Pulmonary artery endothelial cell (primary cell): ENCODE results near the gene CTPS2. TPM values are rescaled to one million over a fixed set of nuclear protein-coding genes. Genes with fewer than 3 reads are reported as not detected.
"Not testable (repeated sequence)": the region's sequence is repeated elsewhere in the genome, so short reads cannot be mapped to it uniquely, and the experiment has no call there.

Experiments used
- DNase-seq: peaks from one replicate; pipeline ENCODE4 v3.0.0-alpha.2; 2011; ENCODE audit warnings: low read depth, low spot score
- total RNA-seq: library from RNA; depleted of rRNA; stranded (reverse); fragments of >200 nt; gene quantifications from 2 replicates; pipeline ENCODE4 v1.2.3, GENCODE V29; 2014

CTPS2 gene
- total RNA-seq, 1 donor from 2014 or later: 14.4 TPM

GRCh38 chrX:16654093-16654492 is 58.4 kb downstream of the CTPS2 start:
- DNase-seq: no peak

- no peak for DNase-seq
These were observed 59.0 kb downstream of the CTPS2 start for GRCh38 chrX:16653424-16653823.

DNA sequence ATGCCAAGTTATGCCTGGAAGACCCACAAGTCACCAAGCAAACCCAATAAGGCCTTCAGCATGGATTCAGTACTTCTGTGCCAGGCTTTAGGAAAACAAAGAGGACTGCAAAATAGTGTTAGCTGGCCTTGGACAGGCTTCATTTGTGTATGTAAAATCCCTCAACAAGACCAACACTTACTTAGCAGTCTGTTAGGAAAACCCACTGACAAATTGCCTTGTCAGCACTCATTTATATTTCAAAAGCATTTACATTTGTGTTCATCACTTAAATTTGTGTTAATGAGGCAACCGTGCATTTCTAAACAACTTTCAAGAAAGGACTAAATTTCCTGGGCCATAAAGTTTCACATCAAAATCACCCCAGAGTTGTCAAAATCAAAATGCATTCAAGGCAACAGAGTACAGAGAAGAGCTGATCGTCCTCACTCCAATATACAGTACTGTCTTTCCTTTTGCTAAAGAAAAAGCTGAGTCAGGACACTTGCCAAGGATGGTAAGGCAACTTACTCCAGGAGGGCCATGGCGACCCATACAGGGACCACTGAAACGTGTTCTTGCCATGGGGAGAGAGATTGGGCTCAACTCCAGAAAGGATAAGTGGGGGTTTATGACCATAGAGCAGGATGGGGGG is 61.0 kb downstream of the CTPS2 start:
- no peak for DNase-seq

GRCh38 chrX:16649858-16650257 is 62.6 kb downstream of the CTPS2 start, which contains the start of gene S100G:
TSS of gene S100G (plus strand) at chrX:16650158. CDS start at chrX:16651007, 849 bp downstream.
- DNase-seq: no peak

- DNase-seq: no peak
These were observed 65.9 kb downstream of the CTPS2 start for GRCh38 chrX:16646366-16647138.

DNA sequence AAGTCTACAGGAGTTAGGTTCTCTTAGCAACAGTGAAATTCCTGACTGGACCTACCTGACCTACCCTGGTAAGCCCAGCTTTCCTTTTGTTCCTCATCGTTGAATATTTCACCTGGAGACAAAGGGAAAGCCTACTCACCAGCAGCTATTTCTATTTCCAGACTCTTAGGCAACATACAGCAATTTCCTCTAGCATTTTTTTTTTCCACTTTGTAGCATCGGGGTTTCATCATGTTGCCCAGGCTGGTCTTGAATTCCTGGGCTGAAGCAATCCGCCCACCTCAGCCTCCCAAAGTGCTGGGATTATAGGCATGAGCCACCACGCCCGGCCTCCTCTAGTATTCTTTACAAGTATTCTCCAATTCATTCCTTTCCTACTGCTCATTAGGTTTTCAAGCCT is 69.3 kb downstream of the CTPS2 start:
- DNase-seq: no peak

DNA sequence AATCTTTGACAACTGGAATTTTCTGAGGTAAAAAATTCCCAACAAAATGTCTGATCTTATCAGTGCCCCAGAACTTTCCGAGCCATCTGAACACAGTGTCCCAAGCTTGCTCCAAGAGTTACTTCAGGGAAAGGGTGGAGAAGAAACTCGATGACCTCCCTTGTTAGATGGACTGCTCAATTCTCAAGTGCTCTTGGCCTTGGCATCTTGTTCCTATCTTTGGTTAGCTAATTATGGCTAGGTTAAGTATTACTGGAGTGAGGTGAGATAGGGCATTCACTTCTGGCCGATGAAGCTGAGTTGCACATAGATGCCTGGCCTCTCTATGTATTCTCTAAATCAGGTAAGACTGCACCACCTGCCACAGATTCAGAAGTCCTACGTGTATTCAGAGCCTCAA is 71.6 kb downstream of the CTPS2 start:
- no peak for DNase-seq

DNA sequence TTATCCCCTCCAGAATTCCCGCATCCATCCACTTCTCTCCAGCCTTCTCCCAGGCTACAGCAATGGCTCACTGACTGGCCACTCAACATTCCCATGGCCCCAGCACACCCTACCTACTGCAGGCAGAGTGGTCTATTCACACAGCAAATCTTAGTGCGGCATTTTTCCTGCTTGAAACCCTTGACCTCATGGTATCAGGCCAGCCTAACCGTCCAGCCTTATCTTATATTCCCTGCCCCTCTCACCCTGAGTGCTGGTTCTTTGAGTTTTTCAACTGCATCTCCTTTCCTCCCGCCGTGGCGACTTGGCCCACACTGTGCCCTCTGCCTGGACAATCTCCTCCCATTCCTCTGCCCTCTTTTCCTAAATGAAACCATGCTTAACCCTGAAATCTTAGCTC is 72.5 kb downstream of the CTPS2 start:
- DNase-seq: no peak

GRCh38 chrX:16638533-16638932 is 73.9 kb downstream of the CTPS2 start:
- DNase-seq: no peak

DNA sequence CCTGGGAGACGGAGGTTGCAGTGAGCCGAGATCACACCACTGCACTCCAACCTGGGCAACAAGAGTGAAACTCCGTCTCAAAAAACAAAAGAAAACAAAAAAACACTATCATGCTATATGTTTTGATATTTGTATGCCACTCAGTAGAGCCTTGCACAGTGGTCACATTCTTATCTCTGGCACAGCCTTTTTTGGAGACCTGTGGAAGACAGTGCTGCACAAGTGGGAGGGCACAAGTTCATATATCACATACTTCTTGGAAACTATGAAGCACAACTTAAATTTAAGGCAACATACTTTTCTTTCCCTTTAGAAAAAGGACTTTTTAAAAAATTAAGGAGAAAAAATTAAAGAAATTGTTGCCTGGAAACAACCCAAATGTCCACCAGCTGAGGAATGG is 76.9 kb downstream of the CTPS2 start:
- no peak for DNase-seq

- no peak for DNase-seq
These were observed 77.4 kb downstream of the CTPS2 start for GRCh38 chrX:16635040-16635439.

DNA sequence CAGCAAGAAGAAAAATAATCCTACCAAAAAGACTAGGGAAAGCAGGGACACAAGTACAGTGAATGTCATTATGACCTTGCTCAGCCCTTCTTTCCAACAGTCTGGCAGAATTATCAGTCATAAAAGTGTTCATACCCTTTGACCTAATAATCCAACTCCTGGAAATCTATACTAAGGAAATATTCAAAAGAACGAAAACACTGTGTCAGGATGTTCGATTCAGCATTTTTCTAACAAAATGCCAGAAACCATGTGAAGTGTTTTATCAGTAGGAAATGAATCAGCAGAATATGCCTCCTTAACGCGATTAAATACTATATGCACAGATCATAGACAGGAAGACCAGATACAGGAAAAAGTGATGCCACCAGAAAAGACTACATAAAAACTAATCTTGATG is 78.7 kb downstream of the CTPS2 start:
- DNase-seq: peak; percentile 32

DNA sequence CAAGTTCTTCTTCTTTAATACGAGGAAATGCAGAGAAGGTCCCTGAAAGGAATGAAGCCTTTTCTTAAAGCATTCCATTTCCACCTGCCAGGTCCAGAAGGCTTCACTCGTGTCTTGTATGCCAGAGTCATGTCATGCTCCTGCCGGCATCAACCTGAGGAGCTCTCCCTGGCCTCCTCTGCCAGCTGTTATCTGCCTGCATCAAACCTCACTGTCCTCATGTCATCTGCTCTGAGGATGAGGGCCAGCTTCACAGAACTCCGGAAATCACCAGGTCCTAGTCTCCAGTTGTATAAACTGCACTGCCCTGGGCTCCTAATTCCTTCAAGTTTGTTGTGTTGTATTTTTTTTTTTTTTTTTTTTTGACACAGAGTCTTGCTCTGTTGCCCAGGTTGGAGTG is 82.6 kb downstream of the CTPS2 start:
- DNase-seq: no peak

- DNase-seq: no peak
These were observed 83.4 kb downstream of the CTPS2 start for GRCh38 chrX:16628946-16629595.

DNA sequence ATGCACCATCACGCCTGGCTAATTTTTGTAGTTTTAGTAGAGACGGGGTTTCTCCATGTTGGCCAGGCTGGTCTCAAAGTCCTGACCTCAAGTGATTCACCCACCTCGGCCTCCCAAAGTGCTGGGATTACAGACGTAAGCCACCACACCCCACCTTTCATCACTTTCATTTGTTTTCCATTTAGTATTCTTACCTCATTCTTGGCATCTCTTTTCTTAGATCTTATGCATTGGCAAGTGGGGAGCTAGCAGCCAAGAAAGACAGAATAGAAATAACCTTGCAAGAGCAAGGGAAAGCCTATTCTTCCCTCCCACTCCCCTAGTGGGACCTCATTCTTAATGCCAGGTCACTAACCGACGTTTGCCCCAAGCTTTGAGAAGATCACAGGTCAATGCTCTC is 84.0 kb downstream of the CTPS2 start:
- not testable (repeated sequence) for DNase-seq

DNA sequence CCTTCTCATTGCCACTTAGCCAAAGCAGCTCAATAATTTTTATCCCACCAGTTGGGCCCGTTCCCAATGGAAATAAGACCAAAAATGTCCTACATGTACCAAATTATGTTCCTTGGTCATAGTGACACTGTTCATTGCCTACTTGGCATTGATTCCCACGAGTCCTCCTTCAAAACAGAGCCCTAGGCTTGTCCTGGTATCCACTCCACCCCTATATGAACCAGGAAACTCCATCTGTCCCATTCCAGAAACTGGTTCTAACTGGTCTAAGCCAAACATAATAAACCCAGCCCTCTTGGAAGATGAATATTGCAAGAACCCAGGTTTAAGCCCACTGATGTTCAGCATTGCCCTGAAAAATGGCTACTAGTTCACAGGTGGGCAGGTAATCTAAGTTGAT is 93.4 kb downstream of the CTPS2 start:
- no peak for DNase-seq

- DNase-seq: no peak
These were observed 94.0 kb downstream of the CTPS2 start for GRCh38 chrX:16618422-16618821.

- no peak for DNase-seq
These were observed 95.1 kb downstream of the CTPS2 start for GRCh38 chrX:16617382-16617781.

GRCh38 chrX:16612257-16612897 is 100.1 kb downstream of the CTPS2 start:
- DNase-seq: no peak

- not testable (repeated sequence) for DNase-seq
These were observed 101.8 kb downstream of the CTPS2 start for GRCh38 chrX:16610654-16611053.

DNA sequence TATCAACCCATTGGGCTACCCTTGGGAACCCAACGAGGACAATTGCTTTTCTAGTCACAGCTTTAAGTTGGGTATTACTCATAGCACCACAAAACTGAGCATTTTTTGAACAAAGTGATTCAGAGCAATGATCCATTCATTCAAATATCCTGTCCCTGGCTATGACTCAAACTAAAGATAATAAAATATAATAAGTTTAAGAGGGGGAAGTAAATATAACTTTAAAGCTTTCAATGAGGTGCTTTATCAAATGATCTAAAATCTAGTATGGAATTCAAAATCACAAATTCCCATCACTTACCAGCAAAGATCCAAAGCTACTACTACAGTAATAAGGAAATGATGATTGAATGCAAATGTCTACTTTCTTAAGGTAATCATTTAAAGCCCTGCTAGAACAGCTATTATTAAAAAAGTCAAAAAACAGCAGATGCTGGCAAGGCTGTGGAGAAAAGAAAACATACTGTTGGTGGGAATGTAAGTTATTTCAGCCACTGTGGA is 102.3 kb downstream of the CTPS2 start:
- DNase-seq: no peak
